Upper lobe of right lung (tissue), 1 donor: ENCODE measurements around the gene RAB6B. TPM values are rescaled to one million over a fixed set of nuclear protein-coding genes. Genes with fewer than 3 reads are reported as not detected.

Source experiments
- ATAC-seq: fragments of 200-7000 bp; cut with Tn5 transposase; one replicate; pipeline ENCODE4 v1.9.1; 2020; ENCODE audit warnings: mild to moderate bottlenecking, moderate library complexity
- DNase-seq: peaks from one replicate; pipeline ENCODE4 v3.0.0-alpha.2; 2020
- H3K27ac ChIP-seq: fragments of 200-600 bp; one replicate; pipeline ENCODE4 v1.8.0; 2022
- H3K27me3 ChIP-seq: fragments of 200-600 bp; one replicate; pipeline ENCODE4 v1.8.0; 2022; ENCODE audit warnings: mild to moderate bottlenecking
- H3K36me3 ChIP-seq: fragments of 200-600 bp; one replicate; pipeline ENCODE4 v1.8.0; 2022
- H3K4me1 ChIP-seq: fragments of 200-600 bp; one replicate; pipeline ENCODE4 v1.8.0; 2022
- H3K4me3 ChIP-seq: fragments of 200-600 bp; one replicate; pipeline ENCODE4 v1.8.0; 2022; ENCODE audit warnings: mild to moderate bottlenecking
- H3K9me3 ChIP-seq: fragments of 200-600 bp; one replicate; pipeline ENCODE4 v1.8.0; 2022
- CTCF ChIP-seq: fragments of 200-600 bp; IDR thresholded peaks from one replicate; pipeline ENCODE4 v1.8.0; 2022; ENCODE audit warnings: antibody characterized with exemption
- intact Hi-C: fragments of 100-400 bp; cut with DNase I; formaldehyde crosslinking; loops from one replicate; pipeline ENCODE4 v1.11.0; 2022
- total RNA-seq: library from RNA; stranded (reverse); fragmentation: NEBNext Ultra II Directional; extraction: Animal tissue kit (Norgen Biotek cat#: 25700); gene quantifications from one replicate; pipeline ENCODE4 v1.2.1, GENCODE V29; 2021
- donor health status: DM: no; HTN: yes; CAD: no; lungs with severe emphysema.

The RAB6B gene
- total RNA-seq, 1 donor from 2014 or later: 7.4 TPM

GRCh38 chr3:133854264-133855001, 41.2 kb downstream of the RAB6B start:
- ATAC-seq: no peak
- no peaks in the 10 kb centered on the region for H3K36me3 ChIP-seq
- intact Hi-C loops: no loop called here
- peak; percentile 18 for DNase-seq
- no peak overlapping the region for H3K27ac ChIP-seq
- no peaks in the 10 kb centered on the region for H3K27me3 ChIP-seq
- no peaks in the 10 kb centered on the region for H3K9me3 ChIP-seq
- no peak overlapping the region for H3K4me3 ChIP-seq
- no peaks in the 10 kb centered on the region for H3K4me1 ChIP-seq
- TF ChIP-seq CTCF: no peak

- Histone ChIP-seq H3K9me3 (no peaks in the 10 kb centered on the region), H3K36me3 (no peaks in the 10 kb centered on the region), H3K27me3 (no peaks in the 10 kb centered on the region), H3K4me3 (no peak overlapping the region), H3K4me1 (no peaks in the 10 kb centered on the region), H3K27ac (no peak overlapping the region)
- intact Hi-C loops: no loop called here
- no peak for ATAC-seq
- TF ChIP-seq CTCF: no peak
- no peak for DNase-seq
Observed at GRCh38 chr3:133853925-133854227, 41.8 kb downstream of the RAB6B start.

GRCh38 chr3:133853063-133853924, 42.4 kb downstream of the RAB6B start:
- no peak for TF ChIP-seq CTCF
- ATAC-seq (no peak), DNase-seq (peak; percentile 22)
- no peaks in the 10 kb centered on the region for H3K36me3 ChIP-seq
- H3K9me3 ChIP-seq: no peaks in the 10 kb centered on the region
- H3K27ac ChIP-seq: no peak overlapping the region
- no peak overlapping the region for H3K4me3 ChIP-seq
- H3K4me1 ChIP-seq: no peaks in the 10 kb centered on the region
- no peaks in the 10 kb centered on the region for H3K27me3 ChIP-seq
- intact Hi-C loops: no loop called here

- no peak for TF ChIP-seq CTCF
- Histone ChIP-seq H3K36me3 (no peaks in the 10 kb centered on the region), H3K27ac (no peak overlapping the region), H3K9me3 (no peaks in the 10 kb centered on the region), H3K4me3 (no peak overlapping the region), H3K27me3 (no peaks in the 10 kb centered on the region), H3K4me1 (no peaks in the 10 kb centered on the region)
- DNase-seq: peak; percentile 45
- no peak for ATAC-seq
- intact Hi-C loops: no loop called here
Observed at GRCh38 chr3:133851931-133852330, 43.8 kb downstream of the RAB6B start.

GRCh38 chr3:133851266-133851906, 44.3 kb downstream of the RAB6B start:
- no peaks in the 10 kb centered on the region for H3K4me1 ChIP-seq
- TF ChIP-seq CTCF: no peak

More at GRCh38 chr3:133851266-133851906, 44.3 kb downstream of the RAB6B start:
- ATAC-seq (no peak), DNase-seq (peak; percentile 8)
- H3K36me3 ChIP-seq: no peaks in the 10 kb centered on the region
- no peak overlapping the region for H3K4me3 ChIP-seq
- H3K27ac ChIP-seq: no peak overlapping the region
- no peaks in the 10 kb centered on the region for H3K9me3 ChIP-seq
- no peaks in the 10 kb centered on the region for H3K27me3 ChIP-seq
- intact Hi-C loops: no loop called here
